Measurements from ENCODE around the gene TULP4. TPM values are rescaled to one million over a fixed set of nuclear protein-coding genes. Genes with fewer than 3 reads are reported as not detected.
A peak's percentile ranks its signal among the peaks of the same experiment; 100 is the strongest.
"Not testable (repeated sequence)": the region's sequence is repeated elsewhere in the genome, so short reads cannot be mapped to it uniquely, and the experiment has no call there.

Gene TULP4
- total RNA-seq, 1 experiment from 2014 or later: 64.6 TPM

GRCh38 chr6:158402184-158402583, 89.9 kb downstream of the TULP4 start:
- DNase-seq: no peak
- no peak overlapping the region for H2BK5ac ChIP-seq (ENCODE audit: insufficient read length, low read length)
- H3K27ac Mint-ChIP-seq: no peak overlapping the region
- H3K9me3 ChIP-seq (ENCODE audit: control insufficient read depth, low read depth, low read length): no peaks in the 10 kb centered on the region
- no peak overlapping the region for H2AFZ ChIP-seq (ENCODE audit: low read length)
- no peaks in the 10 kb centered on the region for H3K79me1 ChIP-seq (ENCODE audit: insufficient read depth, low read depth, low read length, poor library complexity, severe bottlenecking)
- no peak overlapping the region for H4K8ac ChIP-seq (replicated peaks; ENCODE audit: insufficient read length, low read depth, low read length)
- no peak overlapping the region for H3K56ac ChIP-seq (ENCODE audit: insufficient read length, low read depth, low read length)
- no peaks in the 10 kb centered on the region for H3K23me2 ChIP-seq (ENCODE audit: insufficient read length, low read depth, low read length, poor library complexity, severe bottlenecking)
- H3K79me2 ChIP-seq (ENCODE audit: insufficient read depth, low read length): no peaks in the 10 kb centered on the region
- H3T11ph ChIP-seq (ENCODE audit: low read length): no peak overlapping the region
- no peak overlapping the region for H3K4me3 Mint-ChIP-seq
- peaks cover 2 to 5% (median 5%) of the 10 kb centered on the region in 3 experiments; a peak in 6 of 7 replicates for H3K36me3 Mint-ChIP-seq (ENCODE audit: insufficient read depth in 1 of 3, low read depth in 3 of 3)
- H2BK12ac ChIP-seq (ENCODE audit: insufficient read length, low read depth, low read length): no peak overlapping the region
- no peaks in the 10 kb centered on the region for H3K4me1 ChIP-seq (ENCODE audit: insufficient read depth, low read length)
- H3K27me3 Mint-ChIP-seq (ENCODE audit: low read depth): no peaks in the 10 kb centered on the region
- no peaks in the 10 kb centered on the region for H3K27me3 ChIP-seq (ENCODE audit: insufficient read depth, low read length)
- H3K4me2 ChIP-seq (ENCODE audit: insufficient read depth, insufficient read length, low read length): no peak overlapping the region
- H3K14ac ChIP-seq (ENCODE audit: insufficient read depth, low read length): no peak overlapping the region
- no peak overlapping the region for H2BK20ac ChIP-seq (ENCODE audit: low read depth, low read length, poor library complexity, severe bottlenecking)
- no peak for TF ChIP-seq CTCF (conservative IDR thresholded peaks at IDR 0.05)
- H4K20me1 ChIP-seq (ENCODE audit: control insufficient read depth, insufficient read depth, insufficient read length): no peaks in the 10 kb centered on the region
- no peak overlapping the region for H2AK5ac ChIP-seq (ENCODE audit: insufficient read length, low read length)
- H4K91ac ChIP-seq (ENCODE audit: insufficient read length, low read depth, low read length): no peak overlapping the region
- no peaks in the 10 kb centered on the region for H3K9me3 Mint-ChIP-seq
- H3K23ac ChIP-seq (ENCODE audit: insufficient read length, low read depth, low read length): no peak overlapping the region
- peaks cover 12 to 18% of the 10 kb centered on the region in 2 experiments for H3K4me1 Mint-ChIP-seq
- no peak overlapping the region for H4K5ac ChIP-seq (ENCODE audit: insufficient read length, low read depth, low read length)
- H2BK120ac ChIP-seq (ENCODE audit: low read depth, low read length, poor library complexity, severe bottlenecking): no peak overlapping the region
- H3K9ac ChIP-seq (ENCODE audit: extremely low read depth, insufficient read length, low read length): no peak overlapping the region
- H2BK15ac ChIP-seq (ENCODE audit: low read depth, low read length): no peak overlapping the region
- no peak overlapping the region for H3K18ac ChIP-seq (ENCODE audit: insufficient read length, low read depth, low read length)
- no peak overlapping the region for H3K4ac ChIP-seq (ENCODE audit: low read depth, low read length)
- no peak overlapping the region for H3K27ac ChIP-seq (ENCODE audit: insufficient read length, low read depth, low read length)

- H3K27ac Mint-ChIP-seq: peak overlapping the region in 2 of 3 experiments; percentile 26 to 58; a peak in 2 of 7 replicates
- H3K27me3 ChIP-seq (ENCODE audit: insufficient read depth, low read length); H3K23me2 ChIP-seq (ENCODE audit: insufficient read length, low read depth, low read length, poor library complexity, severe bottlenecking); H3K4me2 ChIP-seq (ENCODE audit: insufficient read depth, insufficient read length, low read length); H3K18ac ChIP-seq (ENCODE audit: insufficient read length, low read depth, low read length); H3K9me3 ChIP-seq (ENCODE audit: control insufficient read depth, low read depth, low read length); H4K8ac ChIP-seq (replicated peaks; ENCODE audit: insufficient read length, low read depth, low read length); H3K4ac ChIP-seq (ENCODE audit: low read depth, low read length); H3K79me2 ChIP-seq (ENCODE audit: insufficient read depth, low read length); H2AFZ ChIP-seq (ENCODE audit: low read length); H3K79me1 ChIP-seq (ENCODE audit: insufficient read depth, low read depth, low read length, poor library complexity, severe bottlenecking); H3K36me3 Mint-ChIP-seq (ENCODE audit: insufficient read depth in 1 of 3, low read depth in 3 of 3); H3K9me3 Mint-ChIP-seq; H3K23ac ChIP-seq (ENCODE audit: insufficient read length, low read depth, low read length); H3K9ac ChIP-seq (ENCODE audit: extremely low read depth, insufficient read length, low read length); H3K27me3 Mint-ChIP-seq (ENCODE audit: low read depth); H2BK20ac ChIP-seq (ENCODE audit: low read depth, low read length, poor library complexity, severe bottlenecking); H3K4me3 Mint-ChIP-seq; H3K4me1 ChIP-seq (ENCODE audit: insufficient read depth, low read length); H2BK12ac ChIP-seq (ENCODE audit: insufficient read length, low read depth, low read length); H2BK15ac ChIP-seq (ENCODE audit: low read depth, low read length); H2BK120ac ChIP-seq (ENCODE audit: low read depth, low read length, poor library complexity, severe bottlenecking); H3K56ac ChIP-seq (ENCODE audit: insufficient read length, low read depth, low read length); H3K14ac ChIP-seq (ENCODE audit: insufficient read depth, low read length); H3T11ph ChIP-seq (ENCODE audit: low read length); H3K27ac ChIP-seq (ENCODE audit: insufficient read length, low read depth, low read length); H2BK5ac ChIP-seq (ENCODE audit: insufficient read length, low read length); H4K91ac ChIP-seq (ENCODE audit: insufficient read length, low read depth, low read length); DNase-seq; H2AK5ac ChIP-seq (ENCODE audit: insufficient read length, low read length); H4K5ac ChIP-seq (ENCODE audit: insufficient read length, low read depth, low read length); H4K20me1 ChIP-seq (ENCODE audit: control insufficient read depth, insufficient read depth, insufficient read length): not testable (repeated sequence)
- peaks cover 23 to 24% of the 10 kb centered on the region in 2 experiments for H3K4me1 Mint-ChIP-seq
- no CpG with 5 or more reads among the region's 12 CpGs for WGBS (ENCODE audit: extremely low coverage, insufficient read length, low lambda C conversion rate)
Measured at GRCh38 chr6:158405321-158405831, 93.1 kb downstream of the TULP4 start.

Data from H9 (cell line).